ENCODE data around the gene ARAP2.

Gene ARAP2

DNA sequence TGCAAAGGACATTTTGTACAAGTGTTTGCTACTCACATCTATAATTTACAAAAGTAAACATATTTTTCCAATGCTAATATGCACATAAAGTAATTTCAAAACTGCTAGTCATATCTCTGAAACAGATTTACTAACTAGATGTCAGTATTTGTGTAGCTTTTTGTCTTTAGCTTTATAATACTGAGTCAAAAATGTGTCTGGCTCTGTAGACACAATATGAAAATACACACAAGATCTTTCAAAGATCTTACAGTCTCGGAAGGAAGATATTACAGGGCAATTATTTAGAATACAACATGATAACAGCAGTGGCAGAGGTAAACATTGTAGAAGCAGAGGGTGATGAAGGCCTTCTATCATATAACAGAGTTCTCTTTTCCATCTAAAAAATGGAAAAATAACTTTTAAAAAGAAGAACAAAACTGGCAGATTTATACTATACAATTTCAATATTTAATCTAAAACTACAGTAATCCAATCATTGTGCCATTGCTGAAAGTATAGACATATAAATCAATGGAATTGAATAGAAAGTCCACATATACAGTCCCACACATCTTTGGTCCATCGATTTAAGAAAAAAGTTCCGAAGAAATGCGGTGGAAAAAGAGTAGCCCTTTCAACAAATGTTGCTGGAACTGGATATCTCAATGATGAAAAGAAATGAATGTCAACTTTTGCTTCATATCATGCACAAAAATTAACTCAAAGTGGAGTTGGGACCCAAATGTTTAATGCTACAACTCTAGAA, 29.4 kb downstream of the ARAP2 start:
- no peak overlapping the region for H3K27ac ChIP-seq (ENCODE audit: low read length)
- H3K4me1 ChIP-seq (ENCODE audit: control insufficient read depth, insufficient read depth, low read length), result no peaks in the 10 kb centered on the region
- H3K9ac ChIP-seq (ENCODE audit: low read length in 2 of 2), result no peak overlapping the region
- no peaks in the 10 kb centered on the region for H3K36me3 ChIP-seq (ENCODE audit: control insufficient read depth in 2 of 2, insufficient read depth in 2 of 2, low read length in 2 of 2)
- no peak overlapping the region for H3K4me3 ChIP-seq (ENCODE audit: low read length in 2 of 2)
- no peaks in the 10 kb centered on the region for H3K9me3 ChIP-seq (ENCODE audit: control insufficient read depth in 2 of 2, low read length in 2 of 2)
- H3K27me3 ChIP-seq (ENCODE audit: control insufficient read depth in 1 of 2, insufficient read depth in 2 of 2, low read length in 2 of 2), result no peaks in the 10 kb centered on the region

DNA sequence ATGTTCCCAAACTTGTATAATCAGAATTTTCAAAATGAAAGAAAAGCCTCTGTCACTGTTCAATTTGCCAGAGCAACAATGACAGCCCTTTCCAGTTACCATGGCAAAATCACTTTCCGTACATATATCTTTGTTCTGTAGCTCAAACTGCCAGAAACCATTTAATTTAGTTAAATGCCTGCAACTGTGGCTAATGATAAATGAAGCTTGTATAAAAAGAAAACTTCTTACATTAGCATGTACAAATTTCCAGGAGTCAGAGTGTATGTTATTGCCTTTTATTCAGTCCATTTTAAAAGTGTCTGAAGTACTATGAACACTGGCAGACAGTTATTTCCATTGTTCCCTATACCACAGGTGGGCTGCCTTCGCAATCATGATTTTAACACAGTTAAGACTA, 30.3 kb downstream of the ARAP2 start:
- H3K9me3 ChIP-seq (ENCODE audit: control insufficient read depth in 2 of 2, low read length in 2 of 2), result no peaks in the 10 kb centered on the region
- H3K4me1 ChIP-seq (ENCODE audit: control insufficient read depth, insufficient read depth, low read length), result no peaks in the 10 kb centered on the region
- no peak overlapping the region for H3K4me3 ChIP-seq (ENCODE audit: low read length in 2 of 2)
- H3K9ac ChIP-seq (ENCODE audit: low read length in 2 of 2), result no peak overlapping the region
- no peaks in the 10 kb centered on the region for H3K36me3 ChIP-seq (ENCODE audit: control insufficient read depth in 2 of 2, insufficient read depth in 2 of 2, low read length in 2 of 2)
- no peak overlapping the region for H3K27ac ChIP-seq (ENCODE audit: low read length)
- H3K27me3 ChIP-seq (ENCODE audit: control insufficient read depth in 1 of 2, insufficient read depth in 2 of 2, low read length in 2 of 2), result no peaks in the 10 kb centered on the region

DNA sequence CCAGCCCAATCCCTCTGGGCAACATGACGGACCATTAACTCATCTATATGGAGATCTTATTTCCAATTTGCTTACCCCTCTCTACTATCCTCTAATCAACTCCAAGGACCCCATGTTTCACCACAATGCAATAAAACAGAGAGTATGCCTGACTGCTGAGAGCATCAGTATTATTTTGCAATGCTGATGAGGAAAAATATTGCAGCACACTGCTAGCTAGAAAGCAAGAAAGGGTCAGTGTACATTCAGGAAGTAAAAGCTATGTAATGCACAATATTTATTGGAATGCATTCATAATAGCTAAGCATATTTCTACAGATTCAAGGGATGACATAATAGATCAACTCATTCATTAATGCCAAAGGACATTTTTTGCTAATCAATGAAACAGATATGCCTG, 33.2 kb downstream of the ARAP2 start:
- Histone ChIP-seq H3K27ac (ENCODE audit: low read length) (no peak overlapping the region), H3K9ac (ENCODE audit: low read length in 2 of 2) (no peak overlapping the region), H3K27me3 (ENCODE audit: control insufficient read depth in 1 of 2, insufficient read depth in 2 of 2, low read length in 2 of 2) (no peaks in the 10 kb centered on the region), H3K4me3 (ENCODE audit: low read length in 2 of 2) (no peak overlapping the region), H3K36me3 (ENCODE audit: control insufficient read depth in 2 of 2, insufficient read depth in 2 of 2, low read length in 2 of 2) (no peaks in the 10 kb centered on the region), H3K4me1 (ENCODE audit: control insufficient read depth, insufficient read depth, low read length) (no peaks in the 10 kb centered on the region), H3K9me3 (ENCODE audit: control insufficient read depth in 2 of 2, low read length in 2 of 2) (no peaks in the 10 kb centered on the region)

DNA sequence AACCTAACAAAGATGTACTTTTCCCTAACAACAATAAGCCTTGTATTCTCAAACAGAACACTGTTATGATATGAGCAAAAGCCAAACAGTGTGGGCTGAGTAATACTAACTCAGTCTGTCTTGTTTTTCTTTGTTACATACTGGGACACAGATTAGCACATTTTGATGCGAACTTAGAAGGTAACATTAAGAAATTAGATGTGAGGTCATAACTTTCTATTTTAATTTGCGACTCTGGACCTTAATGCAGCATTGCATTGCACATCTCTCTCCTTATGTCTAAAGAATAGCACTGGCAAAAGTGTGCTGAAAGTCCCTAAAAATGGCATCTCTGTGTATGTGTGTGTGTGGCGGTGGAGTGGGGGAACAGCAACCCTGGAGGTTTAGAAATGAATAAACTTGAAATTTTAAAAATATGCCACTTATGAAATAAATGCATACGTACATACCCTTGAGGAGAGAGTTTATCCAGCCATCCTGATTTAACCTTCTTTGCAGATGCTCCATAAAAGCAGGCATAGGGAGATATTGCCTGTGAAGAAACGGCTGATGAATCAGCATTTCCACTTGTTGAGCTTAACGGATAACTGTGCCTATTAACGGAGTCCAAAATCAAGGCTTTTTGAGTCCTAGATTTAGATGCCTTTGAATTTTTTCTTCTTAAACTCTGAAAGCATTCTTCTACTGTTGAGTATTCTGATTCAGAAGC, 34.2 kb downstream of the ARAP2 start:
- Histone ChIP-seq H3K27ac (ENCODE audit: low read length) (no peak overlapping the region), H3K9ac (ENCODE audit: low read length in 2 of 2) (no peak overlapping the region), H3K9me3 (ENCODE audit: control insufficient read depth in 2 of 2, low read length in 2 of 2) (no peaks in the 10 kb centered on the region), H3K4me1 (ENCODE audit: control insufficient read depth, insufficient read depth, low read length) (no peaks in the 10 kb centered on the region), H3K27me3 (ENCODE audit: control insufficient read depth in 1 of 2, insufficient read depth in 2 of 2, low read length in 2 of 2) (no peaks in the 10 kb centered on the region), H3K36me3 (ENCODE audit: control insufficient read depth in 2 of 2, insufficient read depth in 2 of 2, low read length in 2 of 2) (no peaks in the 10 kb centered on the region), H3K4me3 (ENCODE audit: low read length in 2 of 2) (no peak overlapping the region)

DNA sequence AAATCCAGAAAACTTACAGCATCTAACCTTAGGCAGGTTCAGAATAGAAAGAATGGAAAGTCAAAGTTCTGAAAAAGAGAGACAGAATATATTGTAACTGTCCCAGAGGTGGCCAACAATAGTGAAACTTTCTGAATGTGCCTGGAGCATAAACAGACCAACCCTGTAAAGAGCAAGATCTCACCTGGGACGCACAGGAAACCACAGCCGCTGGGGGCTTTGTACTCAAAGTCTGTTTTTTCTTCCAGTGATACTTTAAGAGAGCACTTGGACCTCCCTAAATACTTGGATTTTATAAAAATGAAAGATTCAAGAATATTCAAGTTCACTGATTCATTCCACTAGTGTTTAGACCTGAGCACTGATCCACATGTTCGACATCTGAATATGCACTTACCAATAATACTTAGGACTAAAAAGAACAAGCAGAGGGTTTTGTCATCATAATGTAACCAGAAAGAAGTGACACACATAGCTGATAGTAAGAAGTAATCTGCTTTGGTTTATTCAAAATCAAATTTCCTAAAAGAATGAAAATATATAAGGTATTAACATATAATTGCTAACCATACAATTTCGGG, 35.3 kb downstream of the ARAP2 start:
- H3K36me3 ChIP-seq (ENCODE audit: control insufficient read depth in 2 of 2, insufficient read depth in 2 of 2, low read length in 2 of 2), result no peaks in the 10 kb centered on the region
- no peak overlapping the region for H3K27ac ChIP-seq (ENCODE audit: low read length)
- no peak overlapping the region for H3K9ac ChIP-seq (ENCODE audit: low read length in 2 of 2)
- H3K9me3 ChIP-seq (ENCODE audit: control insufficient read depth in 2 of 2, low read length in 2 of 2), result no peaks in the 10 kb centered on the region
- no peaks in the 10 kb centered on the region for H3K4me1 ChIP-seq (ENCODE audit: control insufficient read depth, insufficient read depth, low read length)
- no peak overlapping the region for H3K4me3 ChIP-seq (ENCODE audit: low read length in 2 of 2)
- no peaks in the 10 kb centered on the region for H3K27me3 ChIP-seq (ENCODE audit: control insufficient read depth in 1 of 2, insufficient read depth in 2 of 2, low read length in 2 of 2)

DNA sequence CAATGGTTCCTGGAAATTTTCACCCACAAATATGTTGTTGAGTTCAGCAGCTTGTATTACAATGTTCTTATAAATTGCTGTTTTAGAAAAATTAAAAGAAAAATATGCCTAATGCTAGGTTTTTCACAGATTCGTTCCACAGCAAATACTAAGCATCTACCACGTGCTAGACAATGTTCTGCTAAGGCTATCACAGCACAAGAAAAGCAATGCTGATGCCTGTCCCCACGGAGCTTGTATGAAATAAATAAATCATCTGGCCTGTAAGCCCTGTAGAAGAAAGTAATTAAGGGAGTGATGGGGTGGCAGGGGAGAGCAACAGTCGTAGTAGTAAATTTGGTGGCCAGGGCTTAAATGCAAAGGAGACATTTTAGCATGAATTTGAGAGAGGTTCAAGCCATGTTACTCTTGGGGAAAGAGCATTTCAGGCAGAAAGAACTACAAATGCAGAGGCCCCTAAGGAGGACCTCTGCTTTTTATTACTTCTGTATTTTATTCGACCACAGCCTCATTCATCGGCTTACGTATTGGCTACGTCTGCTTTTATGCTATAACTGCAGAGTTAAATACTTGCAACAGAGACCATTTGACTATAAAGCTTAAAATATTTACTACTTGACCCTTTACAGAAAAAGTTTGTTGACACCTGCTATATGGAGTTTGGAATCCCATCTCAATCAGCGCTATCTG, 36.3 kb downstream of the ARAP2 start:
- H3K27ac ChIP-seq (ENCODE audit: low read length), result no peak overlapping the region

DNA sequence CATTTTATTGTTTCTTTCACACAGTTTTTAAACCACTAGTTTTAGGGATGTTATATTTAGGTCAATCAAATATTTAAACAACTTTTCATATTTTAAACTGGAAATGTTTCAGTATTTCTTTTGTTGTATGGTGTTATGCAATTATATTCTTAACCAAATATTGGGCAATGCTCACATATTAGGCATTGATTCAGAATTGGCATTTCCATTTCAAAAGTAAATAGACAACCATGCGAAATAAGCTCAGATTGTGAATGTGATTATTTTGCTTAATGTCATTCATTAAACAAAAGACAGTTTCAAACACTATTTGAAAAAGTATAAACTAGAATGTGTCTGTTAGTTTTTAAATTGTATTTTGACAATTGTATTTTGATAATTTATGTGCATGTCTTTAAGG, 36.9 kb downstream of the ARAP2 start:
- Histone ChIP-seq H3K27me3 (ENCODE audit: control insufficient read depth in 1 of 2, insufficient read depth in 2 of 2, low read length in 2 of 2) (no peaks in the 10 kb centered on the region), H3K27ac (ENCODE audit: low read length) (no peak overlapping the region), H3K4me1 (ENCODE audit: control insufficient read depth, insufficient read depth, low read length) (no peaks in the 10 kb centered on the region)

More for the DNA sequence above, 36.3 kb downstream of the ARAP2 start:
- Histone ChIP-seq H3K9ac (ENCODE audit: low read length in 2 of 2) (no peak overlapping the region), H3K27me3 (ENCODE audit: control insufficient read depth in 1 of 2, insufficient read depth in 2 of 2, low read length in 2 of 2) (no peaks in the 10 kb centered on the region), H3K36me3 (ENCODE audit: control insufficient read depth in 2 of 2, insufficient read depth in 2 of 2, low read length in 2 of 2) (no peaks in the 10 kb centered on the region), H3K9me3 (ENCODE audit: control insufficient read depth in 2 of 2, low read length in 2 of 2) (no peaks in the 10 kb centered on the region), H3K4me3 (ENCODE audit: low read length in 2 of 2) (no peak overlapping the region), H3K4me1 (ENCODE audit: control insufficient read depth, insufficient read depth, low read length) (no peaks in the 10 kb centered on the region)

DNA sequence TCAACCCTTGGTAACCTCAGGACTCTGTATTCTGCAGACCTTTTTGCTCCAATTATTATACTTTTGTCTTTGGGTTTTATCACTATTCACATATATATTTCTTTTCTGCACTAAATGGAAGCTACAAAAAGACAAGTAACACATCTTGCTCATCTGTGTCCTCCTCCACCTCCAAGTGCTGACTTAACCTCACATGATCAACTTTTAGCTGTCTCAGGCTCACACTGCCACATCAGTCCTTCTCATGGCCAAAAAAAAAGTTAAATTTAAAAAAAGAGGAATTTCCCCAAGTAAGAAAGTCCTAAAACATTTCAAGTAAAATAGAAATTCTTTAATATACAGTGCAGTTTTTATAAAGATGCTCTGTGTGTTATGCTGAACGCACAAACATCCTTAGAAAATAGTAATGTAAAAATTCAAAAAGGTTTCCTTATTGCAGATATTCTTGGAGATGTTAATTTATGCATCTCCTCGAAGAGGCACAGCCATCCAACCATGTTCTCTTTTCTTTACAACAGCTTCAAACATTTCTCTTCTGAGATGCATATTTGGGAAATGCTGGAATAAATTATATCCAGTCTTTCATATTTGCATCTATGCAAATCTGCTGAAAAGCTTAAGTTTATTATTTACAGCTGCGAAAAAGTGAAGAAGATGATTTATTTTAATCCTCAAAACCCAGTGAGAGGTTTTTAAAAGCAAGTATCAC, 37.6 kb downstream of the ARAP2 start:
- Histone ChIP-seq H3K27me3 (ENCODE audit: control insufficient read depth in 1 of 2, insufficient read depth in 2 of 2, low read length in 2 of 2) (no peaks in the 10 kb centered on the region), H3K4me1 (ENCODE audit: control insufficient read depth, insufficient read depth, low read length) (no peaks in the 10 kb centered on the region), H3K4me3 (ENCODE audit: low read length in 2 of 2) (no peak overlapping the region), H3K9me3 (ENCODE audit: control insufficient read depth in 2 of 2, low read length in 2 of 2) (no peaks in the 10 kb centered on the region), H3K27ac (ENCODE audit: low read length) (no peak overlapping the region), H3K9ac (ENCODE audit: low read length in 2 of 2) (no peak overlapping the region), H3K36me3 (ENCODE audit: control insufficient read depth in 2 of 2, insufficient read depth in 2 of 2, low read length in 2 of 2) (no peaks in the 10 kb centered on the region)

More for the DNA sequence above, 36.9 kb downstream of the ARAP2 start:
- Histone ChIP-seq H3K9ac (ENCODE audit: low read length in 2 of 2) (no peak overlapping the region), H3K4me3 (ENCODE audit: low read length in 2 of 2) (no peak overlapping the region), H3K9me3 (ENCODE audit: control insufficient read depth in 2 of 2, low read length in 2 of 2) (no peaks in the 10 kb centered on the region), H3K36me3 (ENCODE audit: control insufficient read depth in 2 of 2, insufficient read depth in 2 of 2, low read length in 2 of 2) (no peaks in the 10 kb centered on the region)

DNA sequence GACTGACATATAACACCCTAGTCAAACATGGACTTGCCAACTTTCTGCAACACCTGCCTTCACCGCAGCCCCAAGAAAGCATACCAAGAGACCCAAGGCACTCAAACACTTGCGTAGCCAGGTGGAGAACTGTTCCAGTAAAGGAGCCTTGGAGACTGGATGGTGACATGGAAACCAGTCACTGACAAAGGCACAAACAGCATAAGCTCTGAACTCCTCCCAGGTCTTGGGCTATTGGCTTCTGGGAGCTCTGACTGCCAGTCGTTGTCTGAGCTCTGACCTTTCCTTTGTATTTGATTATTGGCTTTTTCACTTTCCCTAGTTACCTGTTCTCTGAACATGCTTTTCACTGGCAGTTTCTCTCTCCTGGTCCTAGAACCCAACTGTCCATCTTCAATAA, 38.3 kb downstream of the ARAP2 start:
- no peaks in the 10 kb centered on the region for H3K27me3 ChIP-seq (ENCODE audit: control insufficient read depth in 1 of 2, insufficient read depth in 2 of 2, low read length in 2 of 2)
- H3K4me1 ChIP-seq (ENCODE audit: control insufficient read depth, insufficient read depth, low read length), result no peaks in the 10 kb centered on the region
- H3K9me3 ChIP-seq (ENCODE audit: control insufficient read depth in 2 of 2, low read length in 2 of 2), result no peaks in the 10 kb centered on the region
- H3K9ac ChIP-seq (ENCODE audit: low read length in 2 of 2), result no peak overlapping the region
- no peaks in the 10 kb centered on the region for H3K36me3 ChIP-seq (ENCODE audit: control insufficient read depth in 2 of 2, insufficient read depth in 2 of 2, low read length in 2 of 2)
- no peak overlapping the region for H3K4me3 ChIP-seq (ENCODE audit: low read length in 2 of 2)
- H3K27ac ChIP-seq (ENCODE audit: low read length), result no peak overlapping the region

DNA sequence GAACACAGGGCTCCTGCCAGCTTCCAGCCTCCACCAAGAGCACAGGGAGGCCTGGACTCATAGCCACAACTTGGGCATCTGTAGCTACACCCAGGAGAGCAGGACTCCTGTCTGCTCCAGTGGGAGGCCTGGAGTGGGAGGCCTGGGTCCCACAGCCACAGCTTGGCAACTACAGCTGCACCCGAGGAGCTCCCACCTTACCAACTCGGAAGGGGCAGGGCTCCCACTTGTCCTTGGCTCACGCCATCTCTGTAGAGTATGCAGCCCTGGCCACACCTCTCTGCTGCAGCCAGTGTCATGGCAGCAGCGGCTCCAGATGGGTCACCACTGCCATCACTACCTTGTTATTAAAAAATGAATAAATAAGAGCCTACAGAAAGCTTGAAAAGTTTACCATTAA, 45.5 kb downstream of the ARAP2 start:
- Histone ChIP-seq H3K9me3 (ENCODE audit: control insufficient read depth in 2 of 2, low read length in 2 of 2) (no peaks in the 10 kb centered on the region), H3K27me3 (ENCODE audit: control insufficient read depth in 1 of 2, insufficient read depth in 2 of 2, low read length in 2 of 2) (no peaks in the 10 kb centered on the region), H3K4me3 (ENCODE audit: low read length in 2 of 2) (no peak overlapping the region), H3K9ac (ENCODE audit: low read length in 2 of 2) (no peak overlapping the region), H3K27ac (ENCODE audit: low read length) (no peak overlapping the region), H3K36me3 (ENCODE audit: control insufficient read depth in 2 of 2, insufficient read depth in 2 of 2, low read length in 2 of 2) (no peaks in the 10 kb centered on the region), H3K4me1 (ENCODE audit: control insufficient read depth, insufficient read depth, low read length) (no peaks in the 10 kb centered on the region)

Measured in stomach smooth muscle (tissue), 2 donors.